GM21529 (cell line): ENCODE measurements around the gene SH2B3.
"Not testable (repeated sequence)": the region's sequence is repeated elsewhere in the genome, so short reads cannot be mapped to it uniquely, and the experiment has no call there.

ENCODE experiments used
- ATAC-seq: cut with Tn5 transposase; IDR thresholded peaks from one replicate; pipeline ENCODE4 v1.9.1; 2021; ENCODE audit not compliant: unreplicated experiment

Gene SH2B3

DNA sequence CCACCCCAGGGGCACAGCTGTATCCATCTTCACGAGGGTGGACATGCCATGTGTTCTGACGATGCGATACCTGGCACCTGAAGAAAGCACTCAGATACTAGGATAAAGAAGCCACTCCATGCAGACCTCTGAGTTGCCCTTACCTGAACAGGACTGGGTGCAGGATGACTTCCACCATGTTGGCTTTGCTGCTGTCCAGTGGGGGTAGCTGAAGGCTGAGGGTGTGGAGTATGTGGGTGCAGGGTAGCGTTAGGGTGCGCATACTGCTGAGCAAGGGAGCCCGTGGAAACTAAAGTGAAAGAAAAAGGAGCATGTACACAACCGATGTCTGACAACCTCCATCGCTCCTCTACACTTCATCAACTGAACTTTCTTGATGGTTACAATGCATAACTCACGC is 51.3 kb downstream of the SH2B3 start:
- ATAC-seq: no peak

DNA sequence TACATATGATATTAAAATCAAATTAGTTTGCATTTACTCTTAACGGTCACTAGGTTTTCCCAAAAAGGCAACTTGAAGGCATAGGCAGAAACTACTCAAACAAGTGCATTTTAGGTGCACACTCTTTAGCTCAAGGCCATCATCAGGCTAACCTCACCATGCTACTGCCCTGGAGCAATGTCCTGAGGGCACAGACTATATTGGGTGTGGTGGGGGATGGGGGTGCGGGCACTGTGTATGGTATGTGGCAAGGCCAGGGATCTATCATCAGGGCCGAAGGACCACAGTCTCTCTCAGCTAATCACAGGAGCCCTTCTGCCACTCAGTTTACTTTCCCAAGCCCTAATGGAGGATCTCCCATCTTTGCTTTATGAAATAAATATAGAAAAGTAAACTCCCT is 51.9 kb downstream of the SH2B3 start:
- no peak for ATAC-seq

DNA sequence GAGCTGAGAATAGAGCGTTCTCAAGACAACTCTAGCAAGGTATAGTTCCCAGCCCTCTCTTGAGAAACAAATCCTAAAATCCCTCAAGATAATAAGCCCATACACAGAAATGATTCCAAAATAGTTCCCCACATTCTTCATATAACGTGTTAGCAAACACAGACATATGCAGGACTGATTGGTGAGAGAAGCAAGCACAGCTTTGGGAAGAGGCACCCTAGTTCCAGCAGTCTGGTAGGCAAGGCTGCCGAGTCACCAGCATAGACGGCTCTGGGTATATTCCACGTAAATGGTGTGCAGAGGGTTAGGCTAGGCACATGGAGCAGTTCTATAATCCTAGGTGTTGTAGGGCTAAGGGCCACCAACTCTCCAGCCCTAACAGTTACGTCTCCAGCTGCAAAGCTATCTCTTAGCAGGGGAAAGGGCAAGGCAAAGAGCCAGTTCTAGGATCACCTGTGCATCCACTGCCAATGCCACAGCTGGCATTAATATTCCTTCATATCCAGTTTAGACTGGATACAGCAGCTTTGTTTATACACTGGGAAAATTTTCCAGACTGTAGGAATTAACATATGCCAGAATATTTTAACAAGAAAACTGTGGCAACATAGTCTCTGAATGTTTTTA is 52.9 kb downstream of the SH2B3 start:
- ATAC-seq: no peak

DNA sequence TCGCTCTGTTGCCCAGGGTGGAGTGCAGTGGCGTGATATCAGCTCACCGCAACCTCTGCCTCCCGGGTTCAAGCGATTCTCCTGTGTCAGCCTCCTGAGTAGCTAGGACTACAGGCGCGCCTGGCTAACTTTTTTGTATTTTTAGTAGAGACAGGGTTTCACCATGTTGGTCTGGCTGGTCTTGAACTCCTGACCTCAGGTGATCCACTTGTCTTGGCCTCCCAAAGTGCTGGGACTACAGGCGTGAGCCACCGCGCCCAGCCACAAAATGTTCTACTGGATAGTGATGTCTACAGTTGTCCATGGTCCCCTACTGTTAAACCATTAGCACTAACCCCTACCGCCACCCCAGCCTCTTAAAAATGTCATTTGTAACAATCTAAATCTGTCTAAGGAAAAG is 54.4 kb downstream of the SH2B3 start:
- not testable (repeated sequence) for ATAC-seq

DNA sequence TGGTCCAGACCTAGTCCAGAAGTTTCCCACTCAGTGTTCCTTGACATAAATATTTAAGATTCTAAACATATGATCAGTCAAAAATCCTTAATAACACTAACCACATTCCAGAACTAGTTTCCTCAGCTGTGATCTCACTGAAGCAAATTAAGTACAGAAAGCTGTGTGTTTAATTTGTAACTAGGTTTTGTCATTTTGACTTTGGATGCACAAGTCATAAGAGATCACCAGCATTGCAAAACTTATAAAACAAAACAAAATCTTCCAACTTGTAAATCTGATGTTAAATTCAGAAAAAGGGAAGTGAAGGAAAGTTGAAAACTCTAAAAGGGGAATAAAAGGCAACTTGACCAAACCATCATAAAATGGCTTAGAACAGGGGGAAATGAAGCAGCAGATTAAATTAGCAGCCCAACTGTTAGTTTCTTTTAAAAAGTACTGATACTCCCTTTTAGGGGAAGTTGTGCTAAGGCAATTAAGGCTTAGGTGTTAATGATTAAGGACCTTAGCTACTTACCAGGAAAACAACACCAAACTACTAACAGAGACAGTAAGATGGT is 56.6 kb downstream of the SH2B3 start:
- no peak for ATAC-seq

DNA sequence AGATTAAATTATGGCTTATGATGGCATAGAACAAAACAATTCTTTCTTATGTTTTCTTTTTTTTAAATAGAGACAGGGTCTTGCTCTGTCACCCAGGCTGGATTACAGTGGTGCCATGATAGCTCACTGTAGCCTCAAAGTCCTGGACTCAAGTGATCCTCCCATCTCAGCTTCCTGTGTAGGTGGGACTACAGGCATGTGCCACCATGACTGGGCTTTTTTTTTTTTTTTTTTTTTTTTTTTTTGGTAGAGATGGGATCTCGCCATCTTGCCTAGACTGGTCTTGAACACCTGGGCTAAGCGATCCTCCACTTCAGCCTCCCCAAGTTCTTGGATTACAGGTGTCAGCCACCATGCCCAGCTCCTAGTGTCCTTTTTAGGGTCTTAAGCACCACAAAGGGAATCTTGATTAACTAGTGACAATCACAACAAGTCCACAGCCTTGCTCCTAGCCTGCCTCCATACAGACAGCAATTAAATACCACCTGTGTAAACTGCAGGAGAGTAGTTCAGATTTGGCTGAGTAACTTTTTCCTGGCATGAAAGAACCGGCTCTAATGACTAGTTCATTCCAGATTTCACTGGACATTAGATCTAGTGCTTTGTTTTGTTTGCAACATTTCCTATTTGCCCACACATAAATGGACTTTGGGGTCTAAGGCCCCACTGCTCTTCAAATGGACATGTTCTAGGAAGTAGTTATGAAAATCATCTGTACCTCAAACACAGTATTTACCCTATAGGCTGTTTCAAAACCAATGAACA is 61.6 kb downstream of the SH2B3 start:
- ATAC-seq: no peak

DNA sequence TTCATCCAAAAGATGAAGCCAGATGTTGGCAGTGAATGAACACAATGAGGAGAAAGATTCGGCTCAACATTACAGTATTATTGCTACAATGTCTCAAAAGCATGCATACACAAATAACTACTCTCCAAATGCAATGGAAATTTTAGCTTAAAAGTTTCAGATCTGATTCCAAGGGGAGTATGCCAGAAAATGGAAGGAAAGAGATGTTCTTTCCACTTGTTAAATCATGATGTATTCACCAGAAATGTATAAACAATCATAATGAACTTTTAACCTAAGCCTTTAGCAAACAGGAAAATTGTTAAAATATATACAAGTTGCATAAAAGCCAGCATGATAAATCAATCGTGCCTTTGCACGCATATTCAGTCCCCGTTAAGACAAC is 62.1 kb downstream of the SH2B3 start:
- ATAC-seq: no peak

DNA sequence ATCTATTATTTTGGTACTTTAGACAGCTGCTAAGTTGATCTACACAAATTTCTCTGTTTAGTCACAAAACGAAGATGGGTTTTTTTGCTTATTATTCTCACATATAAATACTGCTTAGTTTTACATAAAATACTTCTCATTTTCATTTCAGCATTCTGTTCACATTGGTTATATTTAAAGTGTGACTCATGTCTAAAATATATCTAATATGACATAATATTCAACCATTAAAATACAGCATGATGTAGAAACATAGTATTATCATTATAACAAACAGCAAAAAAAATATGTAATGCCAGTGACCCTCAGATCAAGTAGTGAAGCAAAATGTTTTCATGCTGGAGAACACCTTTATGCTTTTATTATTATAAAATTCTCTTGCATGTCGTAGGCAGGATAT is 63.7 kb downstream of the SH2B3 start:
- ATAC-seq: no peak

DNA sequence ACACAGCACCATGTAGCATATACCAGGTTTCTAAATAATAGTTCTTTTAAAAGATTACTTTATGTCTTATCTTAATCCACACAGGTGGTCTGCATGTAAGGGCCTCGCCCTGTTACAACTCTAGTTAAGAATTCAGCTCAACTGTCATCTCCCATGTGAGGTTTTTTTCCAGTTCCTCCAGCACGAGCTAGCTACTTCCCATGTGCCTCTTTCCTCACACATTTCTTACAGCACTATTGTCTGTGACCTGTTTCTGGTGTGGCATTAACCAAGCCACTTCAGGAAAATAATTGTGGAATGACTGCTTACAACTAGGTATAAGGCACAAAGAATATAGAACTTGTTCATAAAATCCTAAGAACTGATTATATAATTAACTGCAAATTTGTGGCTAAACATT is 65.5 kb downstream of the SH2B3 start:
- ATAC-seq: no peak

DNA sequence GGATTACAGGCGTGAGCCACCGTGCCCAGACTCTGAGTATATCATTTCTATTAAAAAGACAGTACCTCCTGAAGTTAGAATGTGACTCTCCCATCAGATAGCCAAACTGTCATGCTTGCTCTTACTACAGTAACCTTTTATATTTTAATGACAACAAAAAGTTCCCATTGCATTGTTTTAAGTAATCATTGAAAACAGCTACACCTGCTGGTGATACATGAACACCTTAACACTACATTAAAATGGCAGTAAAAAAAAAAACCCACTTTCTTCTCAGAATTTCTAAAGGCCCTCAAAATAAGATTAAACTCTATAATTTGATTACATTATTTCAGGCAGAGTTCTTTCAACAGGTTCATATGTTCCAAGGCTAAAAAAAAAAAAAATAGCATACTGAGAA is 76.7 kb downstream of the SH2B3 start:
- no peak for ATAC-seq

DNA sequence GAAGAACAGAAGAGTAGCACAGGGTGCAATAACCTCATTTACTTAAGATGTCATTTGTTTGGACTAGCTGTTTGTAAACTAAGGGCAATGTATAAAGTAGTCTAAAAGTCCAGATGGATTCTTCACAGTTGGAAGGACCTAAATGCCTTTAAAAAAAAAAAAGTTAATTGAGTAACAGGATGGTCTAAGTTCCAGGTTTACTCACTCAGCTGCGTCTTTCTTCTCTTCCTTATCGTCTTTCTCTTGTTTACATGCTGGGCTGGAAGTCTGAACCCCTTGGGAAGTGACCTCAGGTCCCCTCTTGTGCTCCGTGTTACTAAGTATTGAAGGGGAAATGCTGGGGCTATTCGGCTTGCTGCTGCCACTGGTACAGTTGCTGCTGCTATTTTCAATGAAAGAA is 82.5 kb downstream of the SH2B3 start:
- ATAC-seq: no peak

DNA sequence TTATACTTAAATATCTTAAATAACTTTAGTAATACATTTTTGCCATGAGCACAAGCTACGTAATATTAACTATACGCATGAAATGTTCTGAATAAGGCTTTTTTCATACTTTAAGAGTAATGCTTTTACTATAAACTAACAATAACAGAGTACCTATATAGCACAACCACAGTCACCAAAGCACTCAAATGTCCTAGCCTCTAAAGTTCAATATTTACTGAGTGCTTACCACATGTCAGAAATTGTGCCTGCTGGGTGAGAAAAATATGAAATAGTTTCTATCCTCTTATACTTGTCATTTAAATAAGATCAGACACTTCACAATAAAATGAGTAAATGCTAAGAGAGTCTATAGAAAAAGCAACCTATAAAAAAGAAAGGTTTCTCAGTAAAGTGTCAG is 83.1 kb downstream of the SH2B3 start:
- ATAC-seq: no peak

DNA sequence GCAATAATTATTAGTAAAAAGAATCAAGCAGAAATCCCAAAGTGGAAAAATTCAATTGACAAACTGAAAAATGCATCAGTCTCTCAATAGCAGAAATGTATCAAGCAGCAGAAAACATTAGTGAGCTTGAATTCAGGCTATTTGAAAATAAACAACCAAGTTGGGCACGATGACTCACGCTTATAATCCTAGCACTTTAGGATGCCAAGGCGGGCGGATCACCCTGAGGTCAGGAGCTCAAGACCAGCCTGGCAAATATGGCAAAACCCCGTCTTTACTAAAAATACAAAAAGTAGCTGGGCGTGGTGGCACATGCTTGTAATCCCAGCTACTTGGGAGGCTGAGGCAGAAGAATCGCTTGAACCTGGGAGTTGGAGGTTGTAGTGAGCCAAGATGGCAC is 87.3 kb downstream of the SH2B3 start:
- not testable (repeated sequence) for ATAC-seq

DNA sequence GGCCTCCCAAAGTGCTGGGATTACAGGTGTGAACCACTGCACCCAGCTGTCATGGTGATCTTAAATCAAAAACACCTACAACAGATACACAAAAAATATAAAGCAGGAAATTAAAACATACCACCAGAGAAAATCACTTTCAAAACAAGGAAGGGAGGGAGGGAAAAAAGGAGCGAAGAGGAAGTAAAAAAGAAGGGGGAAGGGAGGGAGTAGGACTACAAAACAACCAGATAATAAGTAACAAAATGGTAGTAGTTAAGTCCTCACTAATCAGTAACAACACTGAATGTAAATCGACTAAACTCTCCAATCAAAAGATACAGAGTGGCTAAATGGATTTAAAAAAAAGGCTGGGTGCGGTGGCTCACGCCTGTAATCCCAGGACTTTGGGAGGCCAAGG is 89.0 kb downstream of the SH2B3 start:
- no peak for ATAC-seq
